ENCODE measurements around the gene RXYLT1.

DNA sequence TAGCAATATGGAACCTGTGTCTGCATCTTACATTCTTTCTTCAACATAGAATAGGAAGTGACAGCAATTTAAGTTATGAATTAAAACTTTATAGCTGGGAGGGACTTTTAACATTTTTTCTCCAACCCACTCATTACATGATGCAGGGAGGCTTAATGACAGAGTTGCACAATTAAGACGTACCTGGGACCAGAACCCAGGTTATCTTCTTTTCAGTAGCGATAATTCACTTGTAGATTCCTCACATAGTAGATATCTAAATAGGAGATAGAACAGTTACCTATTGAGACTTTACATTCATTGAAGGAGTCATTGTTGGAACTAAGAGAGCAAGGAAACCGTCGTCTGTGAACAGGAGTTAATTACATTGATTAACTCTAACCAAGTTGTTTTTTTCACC, 69.9 kb downstream of the RXYLT1 start:
- TF ChIP-seq CTCF (conservative IDR thresholded peaks at IDR 0.05 in 1 of 2, IDR thresholded peaks at IDR 0.05 in 1 of 2; ENCODE audit: low read depth in 1 of 2, low read length in 2 of 2): no peak
- TF ChIP-seq EZH2 (IDR thresholded peaks at IDR 0.05; ENCODE audit: low read length, missing control alignments): no peak

Measured in fibroblast of lung (primary cell).